Right kidney (tissue), 1 donor: ENCODE measurements around the gene PUS7.
"Not testable (repeated sequence)": the region's sequence is repeated elsewhere in the genome, so short reads cannot be mapped to it uniquely, and the experiment has no call there.

Experiments
- DNase-seq: peaks from one replicate; pipeline ENCODE4 v3.0.0-alpha.2; 2016

The PUS7 gene

DNA sequence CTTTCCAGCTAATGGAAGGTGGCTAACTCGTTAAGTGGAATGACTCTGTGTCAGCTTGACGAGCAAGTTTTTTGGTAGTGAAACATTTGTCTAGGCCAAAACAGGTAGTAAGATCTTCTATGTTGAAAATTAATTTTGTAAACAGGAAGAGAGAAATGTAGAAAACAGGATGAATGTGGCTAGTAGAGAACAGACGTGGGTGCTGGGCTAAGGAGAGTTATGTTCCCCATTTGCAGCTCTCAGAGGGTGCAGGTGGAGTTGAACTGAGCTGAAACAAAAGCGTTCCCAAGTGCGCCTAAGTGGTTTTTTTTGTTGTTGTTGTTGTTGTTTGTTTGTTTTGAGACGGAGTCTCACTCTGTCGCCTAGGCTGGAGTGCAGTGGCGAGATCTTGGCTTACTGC is 73.9 kb downstream of the PUS7 start:
- DNase-seq, result no peak

DNA sequence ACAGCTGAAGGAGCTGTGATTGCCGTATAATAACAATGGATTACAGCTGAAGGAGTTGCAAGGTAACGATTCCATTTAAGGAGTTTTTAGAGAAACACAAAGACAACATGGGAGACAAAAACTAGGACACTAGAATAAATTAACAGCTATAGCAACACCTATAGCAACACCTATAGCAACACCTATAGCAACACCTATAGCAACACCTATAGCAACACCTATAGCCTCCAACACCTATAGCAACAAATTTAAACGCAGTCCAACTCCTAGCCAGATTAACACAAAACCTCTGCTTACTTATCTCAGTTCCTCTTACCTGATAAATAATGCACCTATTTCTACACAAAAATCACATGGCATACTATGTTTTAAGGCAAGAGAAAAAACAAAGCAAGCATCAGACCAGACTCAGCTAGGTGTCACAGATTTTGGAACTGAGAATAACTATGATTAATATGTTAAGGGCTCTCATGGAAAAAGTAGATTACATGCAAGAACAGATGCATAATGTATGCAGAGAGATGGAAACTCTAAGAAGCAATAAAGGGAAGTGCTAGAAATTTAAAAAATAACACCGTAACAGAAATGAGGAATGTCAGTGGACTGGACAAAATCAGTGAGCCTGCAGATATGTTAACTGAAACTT is 77.6 kb downstream of the PUS7 start:
- DNase-seq, result no peak

GRCh38 chr7:105442214-105442613 is 79.9 kb downstream of the PUS7 start:
- not testable (repeated sequence) for DNase-seq

DNA sequence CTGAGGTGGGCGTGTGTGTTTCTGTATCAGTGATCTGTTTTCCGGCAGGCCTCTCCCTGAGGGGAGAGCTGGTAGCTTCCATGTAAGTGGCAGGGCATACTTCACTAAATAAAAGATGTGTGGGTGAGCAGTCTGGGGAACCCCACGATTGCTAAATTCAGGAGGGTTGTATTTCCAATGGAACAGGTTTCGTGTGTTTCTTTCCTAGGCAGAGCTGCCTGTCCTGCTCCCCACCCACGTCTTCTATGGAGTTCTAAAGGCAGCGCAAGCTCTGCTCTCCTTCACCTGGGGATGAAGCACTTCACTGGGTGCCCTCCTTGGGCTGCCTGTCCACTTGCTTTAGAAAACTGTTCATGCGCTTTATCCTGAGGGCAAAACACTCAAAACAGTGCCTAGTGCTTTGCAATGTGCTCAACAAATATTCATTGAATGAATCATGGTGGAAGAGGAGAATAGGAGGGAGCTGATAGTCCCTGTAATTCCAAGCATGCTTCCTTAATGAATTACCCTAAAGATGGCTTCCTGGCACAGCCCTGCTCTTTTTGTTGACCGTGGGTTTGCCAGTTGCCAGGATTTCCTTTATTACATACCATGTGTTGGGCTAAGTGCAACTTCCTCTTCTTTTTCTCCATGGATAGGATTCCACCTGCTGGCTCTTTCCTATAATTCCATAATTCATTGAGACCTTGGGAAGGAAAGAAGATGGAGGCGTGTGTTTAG is 82.7 kb downstream of the PUS7 start:
- DNase-seq, result no peak

DNA sequence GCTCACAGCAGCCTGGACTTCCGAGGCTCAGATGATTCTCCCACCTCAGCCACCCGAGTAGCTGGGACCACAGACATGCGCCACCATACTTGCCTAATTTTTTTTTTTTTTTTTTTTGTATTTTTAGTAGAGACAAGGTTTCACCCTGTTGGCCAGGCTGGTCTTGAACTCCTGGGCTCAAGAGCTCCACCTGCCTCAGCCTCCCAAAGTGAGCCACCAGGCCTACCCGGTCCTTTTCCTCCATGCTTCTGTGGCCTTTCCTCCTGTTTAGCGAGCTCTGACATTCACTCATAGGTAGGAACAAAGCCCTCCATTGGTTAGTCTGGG is 83.3 kb downstream of the PUS7 start:
- DNase-seq, result no peak

DNA sequence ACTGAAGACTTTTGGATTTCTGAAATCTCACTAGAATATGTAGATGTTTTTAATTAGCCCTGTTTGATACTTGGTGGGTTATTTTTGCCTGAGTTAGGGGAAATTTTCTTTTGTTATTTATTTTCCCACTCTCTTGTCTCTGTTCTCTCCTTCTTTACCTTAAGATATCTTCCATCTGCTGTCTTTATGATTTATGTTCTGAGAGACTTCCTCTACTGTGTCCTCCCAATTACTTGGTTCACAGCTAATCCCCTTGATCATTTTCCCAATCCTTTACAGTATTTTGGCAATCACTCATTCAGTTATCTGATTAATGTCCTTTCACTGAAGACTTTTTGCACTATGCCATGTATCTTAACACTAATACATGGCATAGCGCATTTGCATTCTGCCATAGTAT is 83.8 kb downstream of the PUS7 start:
- DNase-seq, result no peak

DNA sequence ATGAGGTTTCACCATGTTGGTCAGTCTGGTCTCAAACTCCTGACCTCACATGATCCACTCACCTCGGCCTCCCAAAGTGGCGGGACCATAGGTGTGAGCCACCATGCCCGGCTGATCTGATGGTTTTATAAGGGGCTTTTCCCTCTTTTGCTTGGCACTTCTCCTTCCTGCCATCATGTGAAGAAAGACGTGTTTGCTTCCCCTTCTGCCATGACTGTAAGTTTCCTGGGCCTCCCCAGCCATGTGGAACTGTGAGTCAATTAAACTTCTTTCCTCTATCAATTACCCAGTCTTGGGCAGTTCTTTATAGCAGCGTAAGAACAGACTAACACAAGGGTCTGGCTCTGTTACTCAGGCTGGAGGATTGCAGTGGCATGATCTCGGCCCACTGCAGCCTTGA is 84.7 kb downstream of the PUS7 start:
- not testable (repeated sequence) for DNase-seq

DNA sequence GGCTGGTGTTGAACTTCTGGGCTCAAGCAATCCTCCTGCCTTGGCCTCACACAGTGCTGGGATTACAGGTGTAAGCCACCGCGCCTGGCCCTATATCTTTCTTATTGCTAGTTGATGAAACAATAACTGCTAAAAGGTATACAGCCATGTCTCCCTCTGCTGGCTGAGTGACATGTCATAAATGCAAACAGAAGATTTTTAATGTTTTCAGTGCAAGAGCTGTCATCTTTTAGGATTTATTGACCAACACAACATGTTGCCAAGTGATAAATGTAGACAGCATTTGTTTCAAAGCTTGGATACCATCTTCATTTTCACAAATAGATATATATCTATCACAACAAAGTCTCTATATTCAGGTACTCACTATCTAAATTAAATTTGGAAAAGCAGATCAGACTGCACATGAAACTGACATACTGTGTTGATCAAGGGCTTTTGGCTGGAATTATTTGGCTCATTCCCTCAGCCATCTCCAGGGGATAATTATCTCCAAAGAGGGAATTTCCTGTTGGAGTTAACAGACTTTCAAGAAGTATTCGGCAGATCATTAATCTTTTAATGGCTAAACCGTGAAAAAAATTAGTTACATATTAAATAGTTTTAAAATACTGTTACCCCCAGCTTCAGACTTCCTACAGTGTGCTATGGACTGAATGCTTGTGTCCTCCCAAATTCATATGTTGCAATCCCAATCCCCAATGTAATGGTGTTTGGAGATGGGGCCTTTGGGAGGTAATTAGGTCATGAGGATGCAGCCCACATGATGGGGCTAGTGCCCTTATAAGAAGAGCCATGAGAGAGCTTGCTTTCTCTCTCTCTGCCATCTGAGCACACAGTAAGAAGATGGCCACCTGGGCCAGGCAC is 92.1 kb downstream of the PUS7 start:
- peak; percentile 54 for DNase-seq

- no peak for DNase-seq
These were observed 95.4 kb downstream of the PUS7 start for GRCh38 chr7:105426606-105427146.

- no peak for DNase-seq
These were observed 98.1 kb downstream of the PUS7 start for GRCh38 chr7:105423987-105424386.

DNA sequence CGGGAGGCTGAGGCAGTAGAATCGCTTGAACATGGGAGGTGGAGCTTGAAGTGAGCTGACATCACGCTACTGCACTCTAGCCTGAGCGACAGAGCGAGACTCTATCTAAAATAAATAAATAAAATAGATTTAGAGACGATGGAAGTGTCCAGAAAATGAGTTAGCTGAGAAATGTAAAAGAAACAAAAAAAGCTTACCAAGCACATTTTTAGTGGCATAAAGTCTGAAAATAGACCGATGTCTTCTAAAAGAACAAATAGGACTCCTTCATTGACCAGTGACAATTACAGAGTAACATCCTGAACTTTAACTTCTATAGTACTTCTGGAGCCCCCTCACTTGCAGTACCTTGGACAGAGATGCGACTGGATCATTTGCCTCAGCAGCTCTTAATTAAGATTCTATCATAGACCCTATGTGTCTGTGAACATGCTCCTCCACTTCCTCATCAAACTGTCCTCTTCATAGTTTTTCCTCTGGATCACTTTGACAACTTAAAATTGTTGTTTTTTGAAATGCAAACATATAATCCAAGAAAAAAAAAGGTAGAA is 108.1 kb downstream of the PUS7 start:
- no peak for DNase-seq

GRCh38 chr7:105410774-105411173 is 111.3 kb downstream of the PUS7 start:
- DNase-seq, result not testable (repeated sequence)

DNA sequence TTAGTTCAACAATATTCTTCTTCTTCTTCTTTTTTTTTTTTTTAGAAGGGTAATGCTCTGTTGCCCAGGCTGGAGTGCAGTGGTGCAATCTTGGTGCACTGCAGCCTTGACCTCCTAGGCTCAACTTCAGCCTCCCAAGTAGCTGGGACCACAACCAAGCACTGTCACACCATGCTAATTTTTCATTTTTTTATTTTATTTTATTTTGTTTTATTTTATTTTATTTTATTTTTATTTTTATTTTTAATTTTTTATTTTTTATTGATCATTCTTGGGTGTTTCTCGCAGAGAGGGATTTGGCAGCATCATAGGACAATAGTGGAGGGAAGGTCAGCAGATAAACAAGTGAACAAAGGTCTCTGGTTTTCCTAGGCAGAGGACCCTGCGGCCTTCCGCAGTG is 112.3 kb downstream of the PUS7 start:
- DNase-seq, result not testable (repeated sequence)

DNA sequence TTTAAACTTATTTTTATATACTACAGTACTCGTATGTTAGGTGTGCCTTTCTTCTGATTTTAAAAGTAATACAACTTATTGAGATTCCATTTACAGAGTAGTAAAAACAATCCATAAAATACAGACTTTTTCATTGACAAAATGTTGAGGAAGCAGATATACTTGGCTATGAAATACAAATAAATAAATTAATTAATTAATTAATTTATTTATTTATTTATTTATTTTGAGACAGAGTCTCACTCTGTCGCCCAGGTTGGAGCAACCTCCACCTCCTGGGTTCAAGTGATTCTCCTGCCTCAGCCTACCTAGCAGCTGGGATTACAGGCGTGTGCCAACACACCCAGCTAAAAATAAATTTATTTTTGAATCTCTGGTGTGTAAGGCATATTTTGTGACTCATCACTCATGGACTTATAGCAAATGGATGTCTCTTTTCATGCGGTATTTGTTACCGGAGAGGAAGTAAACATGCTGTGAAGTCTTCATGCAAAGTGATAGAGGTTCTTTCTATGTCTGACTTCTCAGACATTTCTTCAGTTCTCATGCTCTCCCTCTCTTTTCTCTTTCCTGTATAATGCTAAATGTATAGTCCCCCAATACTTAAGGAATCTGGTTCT is 113.2 kb downstream of the PUS7 start:
- DNase-seq, result no peak
